NCI-H1092 treated with DMSO at 0.1 percent for 48 hours (cell line): ENCODE measurements around the gene CORO2B.

Experiments used
- DNase-seq: peaks from one replicate; lab custom pipeline; 2025; lab: John Stamatoyannopoulos, UW

CORO2B gene

DNA sequence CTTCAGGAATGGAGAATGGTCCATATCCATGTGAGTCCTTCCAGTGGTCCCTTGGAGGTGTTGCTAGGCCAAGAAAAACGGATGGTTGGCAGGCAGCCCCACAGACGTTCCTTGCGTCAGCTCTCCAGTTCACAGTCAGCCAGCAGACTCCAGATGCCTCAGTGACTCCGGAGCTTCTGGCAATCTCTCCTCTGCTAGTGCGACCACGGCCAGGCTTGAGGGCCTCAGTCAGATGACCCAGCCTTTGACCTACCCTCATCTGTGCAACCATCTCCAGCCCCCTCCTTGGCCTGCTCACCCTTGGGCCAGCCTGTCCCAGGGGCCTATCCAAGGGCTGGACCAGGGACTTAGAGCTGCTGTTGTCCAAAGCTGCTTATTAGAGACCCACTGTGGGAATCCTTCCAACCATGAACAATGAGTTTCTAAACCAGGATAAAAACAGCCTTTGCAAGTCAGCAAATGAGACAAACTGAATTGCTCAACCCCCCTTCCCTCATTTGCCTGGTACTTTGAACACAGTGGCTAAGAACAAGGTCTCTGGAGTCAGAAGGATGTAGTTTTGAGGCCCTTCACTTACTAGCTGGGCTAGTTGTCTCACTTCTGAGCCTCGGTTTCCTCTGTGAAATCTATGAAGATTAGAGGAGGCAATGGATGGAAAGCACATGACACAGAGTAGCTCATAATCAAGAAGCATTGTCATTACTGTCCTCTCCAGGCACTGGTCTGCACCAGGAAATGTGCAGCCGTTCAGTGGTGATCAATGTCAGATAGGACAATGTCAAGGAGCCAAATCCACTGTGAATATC is 197.1 kb downstream of the CORO2B start:
- DNase-seq: no peak

DNA sequence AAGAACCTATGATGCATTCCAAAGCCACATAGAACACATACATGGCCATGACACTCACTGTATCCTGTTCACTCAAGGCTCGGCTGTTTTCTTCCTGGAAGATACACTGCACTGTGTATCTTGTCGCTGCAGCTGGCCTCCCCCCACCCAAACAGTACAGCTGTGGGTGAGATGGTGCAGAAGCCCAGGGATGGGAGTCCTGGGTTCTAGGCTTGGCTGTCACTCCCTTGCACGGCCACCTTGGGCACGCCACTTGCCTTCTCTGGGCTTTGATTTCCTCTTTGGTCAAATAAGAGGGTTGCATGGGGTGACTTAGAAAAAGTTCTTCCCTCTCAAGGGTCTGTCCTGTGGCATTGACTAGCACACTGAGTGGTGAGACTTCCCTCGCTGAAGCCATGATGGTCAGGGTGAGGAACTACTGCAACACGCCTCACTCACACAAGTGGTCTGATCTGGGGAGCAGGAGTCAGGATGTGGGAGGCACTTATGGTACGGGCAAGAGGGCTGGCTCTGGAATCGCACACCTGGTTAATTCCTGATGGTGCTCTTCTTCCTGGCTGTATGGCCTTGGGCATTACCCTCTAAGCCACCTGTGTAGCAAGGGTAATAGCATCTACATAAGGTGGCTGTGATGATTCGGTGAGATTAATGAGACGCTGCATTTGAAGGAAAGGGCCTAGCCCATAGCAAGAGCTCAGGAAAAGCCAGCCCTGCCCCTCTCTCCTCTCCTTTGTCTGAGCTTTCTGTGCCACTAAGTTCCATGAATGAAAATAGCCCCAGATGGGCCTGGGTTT is 197.9 kb downstream of the CORO2B start:
- DNase-seq: no peak
